Limb (tissue), 2 donors: ENCODE data around the gene CAPN5.
"Not testable (repeated sequence)": the region's sequence is repeated elsewhere in the genome, so short reads cannot be mapped to it uniquely, and the experiment has no call there.

Source experiments
- DNase-seq, 2 donors: peaks; one replicate each; pipeline ENCODE4 v3.0.0-alpha.2; 2016; ENCODE audit errors: extremely low spot score in 2 of 2

The CAPN5 gene

GRCh38 chr11:77096591-77097019 lies 29.8 kb downstream of the CAPN5 start:
- no peak for DNase-seq

- not testable (repeated sequence) for DNase-seq
Measured at GRCh38 chr11:77097180-77097579, 30.4 kb downstream of the CAPN5 start.

- no peak for DNase-seq
Measured at GRCh38 chr11:77100166-77101042, 33.6 kb downstream of the CAPN5 start.

GRCh38 chr11:77101043-77101537 lies 34.3 kb downstream of the CAPN5 start:
- DNase-seq: no peak

GRCh38 chr11:77102246-77103210 lies 35.8 kb downstream of the CAPN5 start, which contains the start of gene OMP:
TSS of gene OMP (plus strand) at chr11:77102840. CDS start at chr11:77102840, 0 bp downstream.
- no peak for DNase-seq

GRCh38 chr11:77103319-77103718 lies 36.5 kb downstream of the CAPN5 start:
- no peak for DNase-seq

- no peak for DNase-seq
Measured at GRCh38 chr11:77104727-77105126, 38.0 kb downstream of the CAPN5 start.

GRCh38 chr11:77106321-77106720 lies 39.5 kb downstream of the CAPN5 start:
- no peak for DNase-seq

GRCh38 chr11:77106759-77107158 lies 40.0 kb downstream of the CAPN5 start:
- DNase-seq: no peak

- no peak for DNase-seq
Measured at GRCh38 chr11:77107950-77108349, 41.2 kb downstream of the CAPN5 start.

GRCh38 chr11:77108436-77108835 lies 41.7 kb downstream of the CAPN5 start:
- DNase-seq: no peak

- DNase-seq: no peak
Measured at GRCh38 chr11:77109236-77110019, 42.7 kb downstream of the CAPN5 start.

- DNase-seq: no peak
Measured at GRCh38 chr11:77110836-77111235, 44.1 kb downstream of the CAPN5 start.

GRCh38 chr11:77111277-77111676 lies 44.5 kb downstream of the CAPN5 start:
- no peak for DNase-seq

- DNase-seq: no peak
Measured at GRCh38 chr11:77111946-77112345, 45.2 kb downstream of the CAPN5 start.

- no peak for DNase-seq
Measured at GRCh38 chr11:77112641-77113381, 46.0 kb downstream of the CAPN5 start.

GRCh38 chr11:77113382-77114088 lies 46.8 kb downstream of the CAPN5 start:
- DNase-seq: no peak

- DNase-seq: no peak
Measured at GRCh38 chr11:77114089-77114463, 47.3 kb downstream of the CAPN5 start.

- DNase-seq: no peak
Measured at GRCh38 chr11:77115181-77115611, 48.4 kb downstream of the CAPN5 start.

- no peak for DNase-seq
Measured at GRCh38 chr11:77115956-77116355, 49.2 kb downstream of the CAPN5 start.
